ENCODE measurements around the gene FRMPD4.
"Not testable (repeated sequence)": the region's sequence is repeated elsewhere in the genome, so short reads cannot be mapped to it uniquely, and the experiment has no call there.

Gene FRMPD4

GRCh38 chrX:12138361-12139313 lies at the start of gene FRMPD4:
TSS of gene FRMPD4 (plus strand) at chrX:12138473. CDS start at chrX:12138972, 499 bp downstream.
- no peak for DNase-seq

GRCh38 chrX:12089740-12090139 lies 48.5 kb upstream of the FRMPD4 start:
- no peak for DNase-seq

GRCh38 chrX:12113321-12113720 lies 25.0 kb upstream of the FRMPD4 start:
- DNase-seq, result no peak

GRCh38 chrX:12115377-12115776 lies 22.9 kb upstream of the FRMPD4 start:
- DNase-seq, result no peak

- DNase-seq, result no peak
Observed at GRCh38 chrX:12118134-12118533, 20.1 kb upstream of the FRMPD4 start.

- DNase-seq, result no peak
Observed at GRCh38 chrX:12128017-12128416, 10.3 kb upstream of the FRMPD4 start.

- no peak for DNase-seq
Observed at GRCh38 chrX:12137951-12138360, 317 bp upstream of the FRMPD4 start.

- DNase-seq, result no peak
Observed at GRCh38 chrX:12139934-12140611, 1.8 kb downstream of the FRMPD4 start.

- DNase-seq, result no peak
Observed at GRCh38 chrX:12141511-12141910, 3.2 kb downstream of the FRMPD4 start.

GRCh38 chrX:12142661-12143060 lies 4.4 kb downstream of the FRMPD4 start:
- no peak for DNase-seq

- no peak for DNase-seq
Observed at GRCh38 chrX:12145402-12145801, 7.1 kb downstream of the FRMPD4 start.

GRCh38 chrX:12149670-12150407 lies 11.6 kb downstream of the FRMPD4 start:
- no peak for DNase-seq

GRCh38 chrX:12153317-12153716 lies 15.0 kb downstream of the FRMPD4 start:
- DNase-seq, result no peak

- DNase-seq, result no peak
Observed at GRCh38 chrX:12153741-12154140, 15.5 kb downstream of the FRMPD4 start.

GRCh38 chrX:12159799-12160198 lies 21.5 kb downstream of the FRMPD4 start:
- no peak for DNase-seq

- no peak for DNase-seq
Observed at GRCh38 chrX:12162420-12162819, 24.1 kb downstream of the FRMPD4 start.

- not testable (repeated sequence) for DNase-seq
Observed at GRCh38 chrX:12164180-12164579, 25.9 kb downstream of the FRMPD4 start.

GRCh38 chrX:12170755-12171154 lies 32.5 kb downstream of the FRMPD4 start:
- no peak for DNase-seq

- DNase-seq, result no peak
Observed at GRCh38 chrX:12174358-12174757, 36.1 kb downstream of the FRMPD4 start.

GRCh38 chrX:12197030-12197429 lies 58.8 kb downstream of the FRMPD4 start:
- no peak for DNase-seq

- DNase-seq, result no peak
Observed at GRCh38 chrX:12206413-12206812, 68.1 kb downstream of the FRMPD4 start.

GRCh38 chrX:12210196-12210815 lies 72.0 kb downstream of the FRMPD4 start:
- DNase-seq, result no peak

GRCh38 chrX:12210971-12211370 lies 72.7 kb downstream of the FRMPD4 start:
- DNase-seq, result no peak

All from stimulated activated CD4-positive, alpha-beta T cell treated with anti-CD3 and anti-CD28 coated beads, Interleukin-4, amount 100 ng/mL, for 1 hour (primary cell).